ENCODE data around the gene DENND5A. TPM values are rescaled to one million over a fixed set of nuclear protein-coding genes. Genes with fewer than 3 reads are reported as not detected.

The DENND5A gene
- total and polyA plus RNA-seq, 2 of the 8 experiments (the other 6 are each of a cell fraction or from before 2014, with no cell fraction given), result 65.7 to 139 TPM

DNA sequence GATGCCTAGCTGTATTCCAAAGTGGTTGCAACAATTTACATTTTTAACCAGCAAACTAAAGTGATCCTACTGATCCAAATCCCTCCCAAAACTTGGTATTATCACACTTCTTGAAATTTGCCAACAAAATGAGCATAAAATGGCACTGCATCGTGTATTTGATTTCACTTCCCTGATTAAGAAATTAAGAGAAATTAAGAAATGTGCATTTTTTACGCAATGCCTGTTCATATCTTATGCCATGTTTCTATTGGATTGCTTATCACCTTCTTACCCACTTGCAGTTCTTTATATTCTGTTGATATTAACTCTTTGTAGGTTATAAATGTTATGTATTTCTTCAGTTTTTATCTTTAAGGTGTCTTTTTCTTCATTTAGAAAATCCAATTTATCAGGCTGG, 80.6 kb downstream of the DENND5A start:
- H3K27me3 ChIP-seq (replicated peaks in 1 of 4; ENCODE audit: control insufficient read depth in 3 of 4, extremely low read depth in 1 of 4, insufficient read depth in 3 of 4, low read length in 3 of 4), result no peaks in the 10 kb centered on the region
- no peaks in the 10 kb centered on the region for H3K79me2 ChIP-seq (ENCODE audit: control insufficient read depth in 1 of 2, insufficient read depth in 2 of 2, low read length in 2 of 2)
- no peak overlapping the region for H4K91ac ChIP-seq (replicated peaks; ENCODE audit: insufficient read length, low read length)
- H2BK15ac ChIP-seq (ENCODE audit: low read length), result no peak overlapping the region
- no peak overlapping the region for H2BK12ac ChIP-seq (ENCODE audit: low read depth, low read length)
- POLR2A ChIA-PET (ENCODE audit: partially characterized antibody), result interaction anchor here (1.0 kb wide), 1 partner anchor 180 kb away, joined by 3 read pairs; no protein-coding TSS in a partner anchor
- no peak overlapping the region for H3K9ac ChIP-seq (replicated peaks in 1 of 4; ENCODE audit: extremely low read depth in 1 of 4, low read depth in 3 of 4, low read length in 3 of 4)
- H3K18ac ChIP-seq (ENCODE audit: extremely low read depth, low read length), result no peak overlapping the region
- DNase-seq (ENCODE audit: low read depth in 1 of 2, low spot score in 2 of 2) (no peak), FAIRE-seq (no peak)
- no peak overlapping the region for H3K4me2 ChIP-seq (ENCODE audit: insufficient read depth in 1 of 2, low read depth in 2 of 2, low read length in 2 of 2)
- H4K5ac ChIP-seq (ENCODE audit: insufficient read length, low read depth, low read length), result no peak overlapping the region
- CTCF ChIA-PET (ENCODE audit: partially characterized antibody), result interaction anchor here (0.7 to 1.1 kb wide), 2 partner anchors 16 to 75 kb away, joined by 3 to 4 read pairs; no protein-coding TSS in a partner anchor
- H3K14ac ChIP-seq (ENCODE audit: insufficient read length), result no peak overlapping the region
- H2BK20ac ChIP-seq (ENCODE audit: low read length), result no peak overlapping the region
- no peak for TF ChIP-seq CHD1 (IDR thresholded peaks at IDR 0.05; ENCODE audit: low read depth, low read length)
- TF ChIP-seq KDM4A (IDR thresholded peaks at IDR 0.05; ENCODE audit: low read depth, low read length, severe bottlenecking), result no peak
- no peak for TF ChIP-seq CEBPB (IDR thresholded peaks at IDR 0.05; ENCODE audit: low read depth, low read length)
- TF ChIP-seq SRF (IDR thresholded peaks at IDR 0.05; ENCODE audit: low read depth, low read length), result no peak
- no peak for TF ChIP-seq POLR2AphosphoS5 (IDR thresholded peaks at IDR 0.05; ENCODE audit: low read depth, low read length)
- TF ChIP-seq SP4 (IDR thresholded peaks at IDR 0.05; ENCODE audit: low read length), result no peak
- no peak for TF ChIP-seq HDAC2 (IDR thresholded peaks at IDR 0.05; ENCODE audit: borderline replicate concordance in 1 of 2, low read depth in 2 of 2, low read length in 2 of 2)
- no peak for TF ChIP-seq BRCA1 (IDR thresholded peaks at IDR 0.05; ENCODE audit: low read depth, low read length)
- TF ChIP-seq TEAD4 (IDR thresholded peaks at IDR 0.05; ENCODE audit: low read depth, low read length), result no peak
- peaks cover 7 to 8% of the 10 kb centered on the region in 2 experiments for H3K9me3 ChIP-seq (ENCODE audit: insufficient read depth in 2 of 2, low read depth in 1 of 2, low read length in 1 of 2)
- no peak overlapping the region for H3K4ac ChIP-seq (replicated peaks; ENCODE audit: insufficient read length, low read depth, low read length)
- H4K8ac ChIP-seq (ENCODE audit: extremely low read depth, insufficient read depth, low read length), result no peak overlapping the region
- no peak overlapping the region for H2BK120ac ChIP-seq (replicated peaks; ENCODE audit: low read depth, low read length)
- no peaks in the 10 kb centered on the region for H4K20me1 ChIP-seq (replicated peaks in 1 of 2; ENCODE audit: control insufficient read depth in 1 of 2, insufficient read depth in 2 of 2, low read length in 2 of 2)
- H3K27ac ChIP-seq (ENCODE audit: low read depth, low read length), result no peak overlapping the region
- H2AFZ ChIP-seq (ENCODE audit: low read length), result no peak overlapping the region
- H3K23ac ChIP-seq (ENCODE audit: insufficient read length), result no peak overlapping the region
- no peak overlapping the region for H3K56ac ChIP-seq (replicated peaks; ENCODE audit: insufficient read length, low read depth, low read length)
- H3K4me1 ChIP-seq (replicated peaks in 1 of 4; ENCODE audit: control insufficient read depth in 3 of 4, insufficient read depth in 4 of 4, low read length in 3 of 4), result no peaks in the 10 kb centered on the region
- 90% methylated on average over 2 of the region's 2 CpGs; no CpG with 5 or more reads in 1 of the 2 experiments for WGBS, 2 experiments (ENCODE audit: extremely low coverage in 1 of 2, insufficient coverage in 1 of 2, insufficient read length in 1 of 2, insufficient replicate concordance in 2 of 2, low coverage in 1 of 2, low lambda C conversion rate in 2 of 2, missing lambda C conversion rate in 1 of 2)
- H3K23me2 ChIP-seq (ENCODE audit: low read depth, low read length), result no peaks in the 10 kb centered on the region
- peaks cover 0 to 19% (median 7%) of the 10 kb centered on the region in 4 experiments; a peak in 5 of 8 replicates for H3K36me3 ChIP-seq (ENCODE audit: control insufficient read depth in 2 of 4, insufficient read depth in 4 of 4, low read length in 3 of 4)
- H2AK5ac ChIP-seq (ENCODE audit: low read depth, low read length), result no peak overlapping the region
- H3K79me1 ChIP-seq (ENCODE audit: low read depth, low read length), result no peaks in the 10 kb centered on the region
- no peak overlapping the region for H2BK5ac ChIP-seq (ENCODE audit: low read depth, low read length)
- no peak overlapping the region for H3K4me3 ChIP-seq (ENCODE audit: extremely low read depth in 1 of 4, insufficient read depth in 2 of 4, low read depth in 3 of 4, low read length in 4 of 4)

All from H1 (cell line).